Pancreas (tissue), 10 donors: ENCODE results near the gene SHISAL2A. TPM values are rescaled to one million over a fixed set of nuclear protein-coding genes. Genes with fewer than 3 reads are reported as not detected.
"Not testable (repeated sequence)": the region's sequence is repeated elsewhere in the genome, so short reads cannot be mapped to it uniquely, and the experiment has no call there.

Experiments
- ATAC-seq, 4 donors: fragments of 200-7000 bp; cut with Tn5 transposase; one replicate each; pipeline versions ENCODE4 v1.8.0 to v1.9.1; 2020; ENCODE audit warnings: mild to moderate bottlenecking in 4 of 4, moderate library complexity in 4 of 4
- DNase-seq, 6 donors: peaks; one replicate each; pipeline ENCODE4 v3.0.0-alpha.2; 2020
- FAIRE-seq: peaks from 2 replicates; lab custom pipeline; 2012; peaks lifted over from hg19 to GRCh38; lab: Jason Lieb, UNC
- H3K27ac ChIP-seq, 4 donors: fragments of 200-600 bp; sonication (generic); 1 replicate in 3 of 4; 2 replicates in 1 of 4; pipeline versions ENCODE4 v1.5.0 to v1.8.0; 2020
- H3K27me3 ChIP-seq, 4 donors: fragments of 200-600 bp; one replicate each; pipeline ENCODE4 v1.8.0; 2021
- H3K36me3 ChIP-seq, 3 donors: fragments of 200-600 bp; sonication (generic) in 1 of 3; one replicate each; pipeline versions ENCODE4 v1.5.0 to v1.8.0; 2020 to 2021
- H3K4me1 ChIP-seq, 3 donors: fragments of 200-600 bp; one replicate each; pipeline ENCODE4 v1.8.0; 2021
- H3K4me3 ChIP-seq, 4 donors: fragments of 200-600 bp; sonication (generic) in 2 of 4; one replicate each; pipeline versions ENCODE4 v1.5.0 to v1.8.0; 2020 to 2021
- H3K9me3 ChIP-seq, 4 donors: fragments of 200-600 bp; one replicate each; pipeline ENCODE4 v1.8.0; 2021
- WGBS, 2 donors: extraction: QIAGEN DNeasy Blood & Tissue Kit; methylation state at CpG; one replicate each; pipeline ENCODE4 v1.1.7; 2013; 5-methylcytosine and 5-hydroxymethylcytosine counted together
- intact Hi-C, 3 donors: fragments of 100-400 bp; cut with DNase I; formaldehyde crosslinking; loops; one replicate each; pipeline versions ENCODE4 v1.11.1 to v1.14.2; 2022
- polyA plus RNA-seq, 2 donors: library from polyadenylated mRNA; stranded (reverse); fragments of 200-250 nt; gene quantifications; one replicate each; pipeline ENCODE4 v1.2.3, GENCODE V29; 2013
- total RNA-seq, 6 donors: library from RNA; stranded (reverse); fragmentation: NEBNext Ultra II Directional in 4 of 6; extraction: Animal tissue kit (Norgen Biotek cat#: 25700) in 4 of 6; gene quantifications; one replicate each; pipeline versions ENCODE4 v1.2.1 to v1.2.4, GENCODE V29; 2021 to 2023
- TF ChIP-seq, protein P1 (sequence below), 4 donors: fragments of 200-600 bp; sonication (generic) in 3 of 4; IDR thresholded peaks; one replicate each; pipeline versions ENCODE4 v1.5.0 to v1.8.0; 2021; ENCODE audit warnings: antibody characterized with exemption in 4 of 4
- donor health status: healthy with polysubstance abuse.
- donor health status: DM: no; HTN: no; CAD: no; lungs with moderate emphysema.
- donor health status: DM: no; HTN: no; CAD: no.
- donor health status: control.
- donor health status: control.
- donor health status: Bipolar disorder and iron deficiency.
- donor health status: DM: yes; HTN: yes; CAD: no.
- donor health status: DM: no; HTN: no; CAD: no.
- donor health status: DM: no; HTN: no; CAD: no.
- donor health status: DM: yes; HTN: yes; CAD: no.

SHISAL2A gene
- total and polyA plus RNA-seq, 8 donors: 0.19 to 0.66 (median 0.42) TPM; not detected in 3

DNA sequence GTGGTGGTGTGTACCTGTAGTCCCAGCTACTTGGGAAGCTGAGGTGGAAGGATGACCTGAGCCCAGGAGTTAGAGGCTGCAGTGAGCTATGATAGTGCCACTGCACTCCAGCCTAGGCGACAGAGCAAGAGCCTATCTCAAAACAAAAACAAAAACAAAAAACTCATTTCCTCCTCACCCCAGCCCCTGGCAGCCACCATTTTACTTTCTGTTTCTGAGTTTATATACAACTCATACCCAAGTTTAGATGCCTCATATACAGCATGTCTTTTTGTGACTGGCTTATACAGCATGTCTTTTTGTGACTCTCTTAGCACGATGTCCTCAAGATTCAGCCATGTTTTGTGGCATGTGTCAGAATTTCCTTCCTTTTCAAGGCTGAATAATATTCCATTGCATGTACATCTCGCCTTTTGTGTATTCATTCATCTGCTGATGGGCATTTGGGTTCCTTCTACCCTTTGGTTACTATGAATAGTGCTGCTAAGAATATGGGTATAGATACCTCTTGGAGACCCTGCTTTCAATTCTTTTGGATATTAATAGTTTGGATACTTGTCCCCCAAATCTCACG is 50.5 kb downstream of the SHISAL2A start:
- DNase-seq (no peak), FAIRE-seq (no peak), ATAC-seq (no peak)
- H3K4me1 ChIP-seq: no peaks in the 10 kb centered on the region
- no peak overlapping the region for H3K27ac ChIP-seq
- no peak overlapping the region for H3K4me3 ChIP-seq
- H3K9me3 ChIP-seq: no peaks in the 10 kb centered on the region
- WGBS, 2 donors: 92 to 96% methylated on average over 4 of the region's 4 CpGs
- H3K27me3 ChIP-seq: no peaks in the 10 kb centered on the region
- TF ChIP-seq, protein P1, sequence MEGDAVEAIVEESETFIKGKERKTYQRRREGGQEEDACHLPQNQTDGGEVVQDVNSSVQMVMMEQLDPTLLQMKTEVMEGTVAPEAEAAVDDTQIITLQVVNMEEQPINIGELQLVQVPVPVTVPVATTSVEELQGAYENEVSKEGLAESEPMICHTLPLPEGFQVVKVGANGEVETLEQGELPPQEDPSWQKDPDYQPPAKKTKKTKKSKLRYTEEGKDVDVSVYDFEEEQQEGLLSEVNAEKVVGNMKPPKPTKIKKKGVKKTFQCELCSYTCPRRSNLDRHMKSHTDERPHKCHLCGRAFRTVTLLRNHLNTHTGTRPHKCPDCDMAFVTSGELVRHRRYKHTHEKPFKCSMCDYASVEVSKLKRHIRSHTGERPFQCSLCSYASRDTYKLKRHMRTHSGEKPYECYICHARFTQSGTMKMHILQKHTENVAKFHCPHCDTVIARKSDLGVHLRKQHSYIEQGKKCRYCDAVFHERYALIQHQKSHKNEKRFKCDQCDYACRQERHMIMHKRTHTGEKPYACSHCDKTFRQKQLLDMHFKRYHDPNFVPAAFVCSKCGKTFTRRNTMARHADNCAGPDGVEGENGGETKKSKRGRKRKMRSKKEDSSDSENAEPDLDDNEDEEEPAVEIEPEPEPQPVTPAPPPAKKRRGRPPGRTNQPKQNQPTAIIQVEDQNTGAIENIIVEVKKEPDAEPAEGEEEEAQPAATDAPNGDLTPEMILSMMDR (IDR thresholded peaks at IDR 0.05): no peak
- intact Hi-C loops: no loop called here
- peaks cover 0 to 7% (median 7%) of the 10 kb centered on the region in 3 donors for H3K36me3 ChIP-seq

DNA sequence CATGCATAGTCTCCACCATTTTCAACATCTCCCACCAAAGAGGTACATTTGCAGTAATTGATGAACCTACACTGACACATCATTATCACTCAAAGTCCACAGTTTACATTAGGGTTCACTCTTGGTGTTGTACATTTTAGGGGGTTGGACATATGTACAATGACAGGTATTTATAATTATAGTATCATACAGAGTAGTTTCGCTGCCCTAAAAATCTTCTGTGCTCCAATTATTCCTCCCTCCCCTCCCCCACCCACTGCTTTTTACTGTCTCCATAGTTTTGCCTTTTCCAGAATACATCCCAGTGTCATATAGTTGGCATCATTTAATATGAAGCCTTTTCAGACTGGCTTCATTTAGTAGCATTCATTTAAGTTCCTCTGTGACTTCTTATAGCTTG is 51.6 kb downstream of the SHISAL2A start:
- intact Hi-C loops: no loop called here
- WGBS, 2 donors: 84 to 100% methylated on average over 1 of the region's 1 CpG
- FAIRE-seq: no peak

DNA sequence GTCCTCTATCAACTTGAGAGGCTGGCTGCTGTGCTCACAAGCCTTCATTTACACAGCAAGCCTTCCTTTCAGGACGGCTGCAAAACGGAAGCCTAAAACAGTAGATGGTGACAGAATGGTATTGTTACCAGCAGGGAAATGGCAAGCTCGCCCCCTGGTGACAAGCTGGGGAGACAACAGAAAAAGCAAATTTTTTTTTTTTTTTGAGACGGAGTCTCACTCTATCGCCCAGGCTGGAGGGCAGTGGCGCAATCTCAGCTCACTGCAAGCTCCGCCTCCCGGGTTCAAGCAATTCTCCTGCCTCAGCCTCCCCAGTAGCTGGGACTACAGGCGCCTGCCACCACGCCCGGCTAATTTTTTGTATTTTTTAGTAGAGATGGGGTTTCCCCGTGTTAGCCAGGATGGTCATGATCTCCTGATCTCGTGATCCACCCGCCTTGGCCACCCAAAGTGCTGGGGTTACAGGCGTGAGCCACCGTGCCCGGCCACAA is 53.3 kb downstream of the SHISAL2A start:
- TF ChIP-seq, protein P1 (IDR thresholded peaks at IDR 0.05): peak; percentile 40 to 71 (median 58)
- DNase-seq (peak in 5 of 6 donors; percentile 45 to 77 (median 59)), ATAC-seq (peak; percentile 72 to 97 (median 90))
- 57 to 60% methylated on average over 17 of the region's 17 CpGs for WGBS, 2 donors
- H3K36me3 ChIP-seq, H3K9me3 ChIP-seq, H3K4me3 ChIP-seq, H3K4me1 ChIP-seq, H3K27me3 ChIP-seq, FAIRE-seq, H3K27ac ChIP-seq, intact Hi-C loops: not testable (repeated sequence)

More for the DNA sequence above, 51.6 kb downstream of the SHISAL2A start:
- ATAC-seq (no peak), DNase-seq (no peak)
- H3K27me3 ChIP-seq: no peaks in the 10 kb centered on the region
- H3K9me3 ChIP-seq: no peaks in the 10 kb centered on the region
- no peak overlapping the region for H3K4me3 ChIP-seq
- H3K36me3 ChIP-seq: peaks cover 0 to 7% (median 7%) of the 10 kb centered on the region in 3 donors
- TF ChIP-seq, protein P1 (IDR thresholded peaks at IDR 0.05): no peak
- no peak overlapping the region for H3K27ac ChIP-seq
- H3K4me1 ChIP-seq: no peaks in the 10 kb centered on the region

DNA sequence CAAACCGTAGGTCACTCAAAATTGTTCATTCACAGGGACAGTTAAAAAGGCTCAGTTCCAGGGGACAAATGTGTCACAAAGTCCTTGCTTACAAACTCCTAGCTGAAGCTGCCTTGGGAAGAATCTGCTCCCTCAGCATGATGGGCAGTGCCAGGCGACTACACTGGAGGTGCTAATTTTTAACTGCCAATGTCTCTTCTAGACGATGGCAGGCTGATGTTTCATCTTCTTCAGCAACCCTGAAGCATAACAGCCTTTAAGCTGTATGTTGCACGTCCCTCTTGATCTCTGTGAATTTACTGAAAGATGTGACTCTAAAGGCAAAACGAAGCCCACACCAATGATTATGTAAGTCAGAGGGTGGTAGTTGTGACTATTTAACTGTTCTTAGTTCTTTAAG is 53.9 kb downstream of the SHISAL2A start:
- TF ChIP-seq, protein P1 (IDR thresholded peaks at IDR 0.05): no peak
- ATAC-seq (no peak), DNase-seq (no peak), FAIRE-seq (no peak)
- intact Hi-C loops: no loop called here
- WGBS, 2 donors: 96% methylated on average over 5 of the region's 5 CpGs
- Histone ChIP-seq H3K4me1 (no peaks in the 10 kb centered on the region), H3K9me3 (no peaks in the 10 kb centered on the region), H3K36me3 (peaks cover 0 to 7% (median 7%) of the 10 kb centered on the region in 3 donors), H3K27ac (no peak overlapping the region), H3K27me3 (no peaks in the 10 kb centered on the region), H3K4me3 (no peak overlapping the region)

DNA sequence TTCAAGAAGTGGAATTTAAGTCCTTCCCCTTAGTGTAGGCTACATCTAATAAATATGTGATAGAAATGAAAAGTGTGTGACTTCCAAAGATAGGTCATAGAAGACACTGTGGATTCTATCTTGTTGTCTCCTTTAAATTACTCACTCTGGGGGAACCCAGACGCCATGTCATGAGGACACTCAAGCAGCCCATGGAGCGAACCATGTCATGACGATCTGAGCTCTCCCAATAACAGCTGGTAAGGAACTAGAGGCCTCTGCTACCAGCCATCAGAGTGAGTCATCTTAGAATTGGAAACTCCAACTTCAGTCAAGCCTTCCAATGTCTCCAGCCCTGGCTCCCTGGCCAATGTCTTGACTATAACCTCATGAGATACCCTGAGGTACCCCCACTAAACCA is 58.9 kb downstream of the SHISAL2A start:
- no peak overlapping the region for H3K27ac ChIP-seq
- H3K4me1 ChIP-seq: no peaks in the 10 kb centered on the region
- no peak for FAIRE-seq
- H3K4me3 ChIP-seq: no peak overlapping the region
- H3K27me3 ChIP-seq: no peaks in the 10 kb centered on the region
- no peak for ATAC-seq
- TF ChIP-seq, protein P1 (IDR thresholded peaks at IDR 0.05): no peak
- H3K36me3 ChIP-seq: peaks cover 0 to 17% (median 7%) of the 10 kb centered on the region in 3 donors
- intact Hi-C loops: no loop called here
- no peak for DNase-seq
- H3K9me3 ChIP-seq: no peaks in the 10 kb centered on the region
- WGBS, 2 donors: 94 to 97% methylated on average over 3 of the region's 3 CpGs
